NCI-H524 (cell line): ENCODE results near the gene CRKL.
"Not testable (repeated sequence)": the region's sequence is repeated elsewhere in the genome, so short reads cannot be mapped to it uniquely, and the experiment has no call there.

Experiments
- DNase-seq, 2 experiments: peaks; one replicate each; lab custom pipeline; 2025; lab: John Stamatoyannopoulos, UW

The CRKL gene

DNA sequence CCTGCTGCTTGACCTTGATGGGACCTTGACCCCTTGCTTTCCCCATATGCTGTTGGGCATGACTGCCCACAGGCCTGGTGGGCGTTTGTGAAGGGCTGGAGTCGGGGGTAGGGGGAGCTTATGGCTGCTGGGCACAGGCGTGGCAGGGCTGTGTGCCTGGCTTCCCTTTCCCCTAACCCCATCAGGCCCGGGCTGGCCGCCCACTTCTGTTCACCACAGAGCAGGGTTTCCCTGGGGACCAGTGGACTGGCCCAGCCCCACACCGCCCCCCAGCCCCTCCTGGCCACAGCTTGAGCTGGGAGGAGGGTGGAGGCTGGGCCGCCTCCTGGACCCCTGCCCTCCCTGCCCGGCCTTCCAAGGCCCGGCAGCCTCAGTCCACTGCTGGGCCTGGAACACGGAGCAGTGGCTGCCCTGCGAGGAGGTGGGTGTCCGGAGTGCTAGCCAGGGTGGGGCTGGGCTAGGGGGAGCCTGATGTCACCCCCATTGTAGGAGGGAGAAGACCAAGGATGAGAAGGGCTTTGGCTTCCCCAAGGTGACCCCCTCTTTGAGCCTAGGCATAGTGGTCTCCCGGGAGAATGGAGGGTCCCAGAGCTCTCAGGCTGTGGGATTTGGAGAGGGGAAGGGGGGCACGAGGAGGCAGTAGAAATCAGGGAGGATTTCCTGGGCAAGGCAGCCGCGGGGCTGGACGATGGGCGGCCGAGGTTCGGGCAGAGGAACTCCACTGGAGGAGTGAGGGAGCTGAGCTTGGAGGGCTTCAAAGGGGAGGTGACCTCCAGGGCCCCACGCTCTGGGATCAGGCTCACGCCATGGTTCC, 49.9 kb downstream of the CRKL start, which contains the start of gene AIFM3:
TSS of gene AIFM3 (plus strand) at position 373 of the 814 bp plus-strand sequence. CDS start 690 bp downstream, outside the sequence.
- no peak for DNase-seq

DNA sequence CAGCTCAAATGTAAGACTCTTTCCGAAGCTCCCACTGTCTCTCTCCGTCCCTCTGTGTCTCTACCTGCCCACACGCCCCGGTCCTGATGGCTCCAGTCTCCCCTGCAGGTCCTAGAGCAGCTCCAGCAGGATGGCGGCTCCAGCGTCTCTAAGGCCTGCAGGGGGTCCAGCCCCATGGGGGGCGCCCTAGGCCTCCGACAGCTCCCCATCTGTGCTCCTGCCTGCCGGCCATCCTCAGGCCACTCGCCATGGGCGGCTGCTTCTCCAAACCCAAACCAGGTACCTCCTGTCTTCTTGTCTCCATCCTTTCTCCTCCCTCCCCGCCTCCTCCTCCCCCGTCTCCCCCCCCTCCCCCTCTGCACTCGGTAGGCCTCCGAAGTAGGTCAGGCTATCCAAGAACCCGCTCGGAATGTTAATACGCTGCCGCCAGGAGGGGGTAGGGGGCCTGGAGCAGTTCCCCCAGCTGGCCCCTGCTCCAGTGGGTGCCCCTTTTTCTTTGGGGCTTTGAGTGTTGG, 50.5 kb downstream of the CRKL start:
- DNase-seq = no peak

DNA sequence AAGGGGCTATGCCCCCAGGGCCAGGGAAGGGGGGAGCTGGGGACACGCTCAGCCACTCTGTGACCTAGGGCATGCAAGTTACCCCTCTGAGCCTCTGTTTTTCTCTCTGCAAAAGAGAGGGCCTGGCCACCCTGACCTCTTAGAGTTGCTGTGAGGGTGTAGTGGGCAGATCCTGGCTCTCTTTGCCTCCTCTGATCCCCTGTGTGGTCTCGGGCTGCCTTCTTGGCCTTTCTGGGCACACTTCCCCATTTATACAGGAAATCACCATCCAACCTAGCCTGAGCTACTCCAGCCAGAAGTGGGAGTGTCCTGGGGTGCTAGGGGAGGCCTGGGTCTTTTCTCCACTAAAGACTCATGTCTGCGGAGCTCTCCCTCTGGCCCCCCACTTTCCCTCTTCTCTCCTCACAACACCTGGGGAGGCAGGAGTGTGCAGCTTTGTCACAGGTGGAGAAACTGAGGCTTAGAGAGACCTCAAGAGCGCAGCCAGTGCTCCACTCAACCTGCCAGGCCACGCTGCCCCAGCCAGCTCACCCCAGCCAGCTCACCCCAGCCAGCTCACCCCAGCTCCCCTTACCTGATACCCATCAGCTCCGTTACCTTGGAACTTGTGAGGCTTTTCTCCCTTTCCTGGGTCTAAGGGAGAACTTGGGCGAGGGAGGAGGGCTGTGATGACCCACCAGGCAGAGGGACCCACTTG, 51.2 kb downstream of the CRKL start:
- DNase-seq = no peak

DNA sequence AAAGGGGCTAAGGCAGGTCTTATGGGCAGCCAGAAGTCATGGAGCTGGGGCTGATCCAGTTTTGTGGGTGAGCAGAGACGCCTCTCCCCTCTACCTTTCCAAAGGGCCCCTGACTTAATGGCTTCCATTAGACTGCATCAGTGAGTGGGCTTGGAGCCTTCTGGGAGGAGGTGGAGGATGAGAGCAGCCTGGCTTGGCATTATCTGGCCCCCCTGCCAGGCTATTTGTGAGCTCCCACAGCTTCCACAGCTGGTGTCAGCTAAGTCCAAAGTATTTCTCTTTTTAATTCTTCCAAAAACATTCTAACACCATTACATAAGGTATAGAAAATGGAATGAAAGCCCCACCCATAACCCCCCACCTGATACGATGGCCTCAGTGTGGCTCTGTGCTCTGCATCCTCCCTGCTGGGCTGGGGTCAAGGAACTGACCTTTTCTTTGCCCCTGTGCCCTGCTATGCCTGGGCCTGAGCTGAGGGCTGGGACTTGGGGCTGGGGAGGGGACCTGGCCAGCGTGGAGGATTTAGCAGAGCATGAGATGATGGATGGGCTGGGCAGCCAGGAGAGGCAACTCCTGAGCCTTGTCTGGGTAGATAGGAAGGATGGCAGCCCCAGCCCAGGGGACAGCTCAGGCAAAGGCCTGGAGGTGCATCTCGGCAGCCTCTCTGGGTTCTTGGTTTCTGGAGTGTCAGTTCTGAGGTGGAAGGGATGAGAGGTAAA, 53.9 kb downstream of the CRKL start:
- DNase-seq = no peak

DNA sequence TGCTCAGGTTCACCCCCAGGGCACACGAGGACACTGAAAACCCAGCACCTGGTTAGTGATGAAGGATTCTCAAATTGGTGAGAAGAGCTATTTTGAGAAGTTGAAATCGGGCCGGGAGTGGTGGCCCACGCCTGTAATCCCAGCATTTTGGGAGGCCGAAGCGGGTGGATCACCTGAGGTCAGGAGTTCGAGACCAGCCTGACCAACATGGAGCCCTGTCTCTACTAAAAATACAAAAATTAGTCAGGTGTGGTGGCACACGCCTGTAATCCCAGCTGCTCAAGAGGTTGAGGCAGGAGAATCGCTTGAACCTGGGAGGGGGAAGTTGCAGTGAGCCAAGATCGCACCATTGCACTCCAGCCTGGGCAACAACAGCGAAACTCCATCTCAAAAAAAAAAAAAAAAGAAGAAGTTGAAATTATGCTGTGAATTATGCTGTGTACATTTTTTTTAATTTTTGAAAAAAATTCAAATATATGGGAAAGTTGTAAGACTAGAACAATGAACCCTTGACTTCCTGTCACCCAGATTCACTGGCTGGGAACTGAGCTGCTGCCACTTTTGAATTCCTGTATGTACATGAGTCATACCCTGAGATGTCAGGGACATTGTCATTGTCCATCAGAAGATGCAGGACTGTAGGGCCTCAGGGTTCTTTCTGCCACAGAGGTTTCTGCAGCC, 54.9 kb downstream of the CRKL start:
- DNase-seq = not testable (repeated sequence)

DNA sequence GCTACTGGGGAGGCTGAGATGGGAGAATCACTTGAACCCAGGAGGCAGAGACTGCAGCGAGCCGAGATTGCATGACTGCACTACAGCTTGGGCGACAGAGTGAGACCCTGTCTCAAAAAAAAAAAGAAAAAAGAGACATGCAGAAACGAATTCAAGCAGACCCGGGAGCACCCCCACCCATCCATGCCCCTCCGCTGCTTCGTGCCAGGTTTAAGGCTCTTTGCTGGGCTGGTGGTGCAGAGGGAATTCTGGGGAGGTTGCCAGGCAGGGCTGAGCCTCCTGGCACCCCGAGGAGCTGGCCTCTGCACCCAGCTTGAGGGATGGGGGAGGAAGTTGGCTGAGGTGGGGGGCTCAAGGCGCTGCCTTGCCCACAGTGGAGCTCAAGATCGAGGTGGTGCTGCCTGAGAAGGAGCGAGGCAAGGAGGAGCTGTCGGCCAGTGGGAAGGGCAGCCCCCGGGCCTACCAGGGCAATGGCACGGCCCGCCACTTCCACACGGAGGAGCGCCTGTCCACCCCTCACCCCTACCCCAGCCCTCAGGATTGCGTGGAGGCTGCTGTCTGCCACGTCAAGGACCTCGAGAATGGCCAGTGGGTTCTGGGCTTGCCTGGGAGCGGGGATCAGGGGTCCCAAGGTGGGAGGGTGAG, 55.8 kb downstream of the CRKL start:
- DNase-seq = no peak

DNA sequence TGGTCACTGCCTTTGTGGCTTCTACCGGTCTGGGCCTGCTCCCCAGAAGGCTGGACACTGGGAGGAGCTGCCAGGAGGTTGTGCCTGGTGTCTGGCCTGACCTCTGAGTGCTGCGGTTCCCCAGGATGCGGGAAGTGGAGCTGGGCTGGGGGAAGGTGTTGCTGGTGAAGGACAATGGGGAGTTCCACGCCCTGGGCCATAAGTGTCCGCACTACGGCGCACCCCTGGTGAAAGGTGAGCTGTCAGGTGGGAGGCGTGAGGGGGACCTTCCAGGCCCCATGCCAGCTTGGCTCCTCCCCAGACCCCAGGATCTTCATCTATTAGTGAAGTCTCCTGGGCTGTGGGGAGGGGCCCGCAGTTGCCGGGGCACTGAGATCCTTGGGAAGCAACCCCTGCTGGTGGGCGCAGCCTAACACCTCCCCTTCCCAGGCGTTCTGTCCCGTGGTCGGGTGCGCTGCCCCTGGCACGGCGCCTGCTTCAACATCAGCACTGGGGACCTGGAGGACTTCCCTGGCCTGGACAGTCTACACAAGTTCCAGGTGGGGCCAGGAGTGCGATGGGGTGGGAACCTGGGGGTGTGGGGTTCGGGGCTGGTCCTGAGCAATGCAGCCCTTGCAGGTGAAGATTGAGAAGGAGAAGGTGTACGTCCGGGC, 56.6 kb downstream of the CRKL start:
- no peak for DNase-seq

DNA sequence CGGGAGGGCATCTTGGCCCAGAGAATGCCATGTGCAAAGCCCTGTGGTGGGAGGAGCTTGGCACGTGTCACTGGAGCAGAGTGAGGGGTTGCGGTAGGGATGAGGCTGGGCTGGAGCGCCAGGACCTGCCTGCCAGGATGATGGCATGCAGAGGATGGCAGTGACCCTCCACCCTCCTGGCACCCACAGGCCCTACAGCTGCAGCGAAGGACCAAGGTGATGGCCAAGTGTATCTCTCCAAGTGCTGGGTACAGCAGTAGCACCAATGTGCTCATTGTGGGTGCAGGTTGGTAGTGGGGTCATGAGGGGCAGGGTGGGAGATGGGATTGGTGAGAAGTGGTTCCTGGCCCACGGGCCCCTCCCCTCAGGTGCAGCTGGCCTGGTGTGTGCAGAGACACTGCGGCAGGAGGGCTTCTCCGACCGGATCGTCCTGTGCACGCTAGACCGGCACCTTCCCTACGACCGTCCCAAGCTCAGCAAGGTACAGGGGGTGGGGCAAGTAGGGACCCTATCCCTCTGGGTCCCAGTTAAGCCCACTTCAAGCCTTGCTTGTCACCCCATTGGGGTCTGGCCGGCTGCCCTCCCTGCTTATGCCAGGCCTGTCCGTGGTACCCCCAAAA, 57.2 kb downstream of the CRKL start:
- DNase-seq = no peak

DNA sequence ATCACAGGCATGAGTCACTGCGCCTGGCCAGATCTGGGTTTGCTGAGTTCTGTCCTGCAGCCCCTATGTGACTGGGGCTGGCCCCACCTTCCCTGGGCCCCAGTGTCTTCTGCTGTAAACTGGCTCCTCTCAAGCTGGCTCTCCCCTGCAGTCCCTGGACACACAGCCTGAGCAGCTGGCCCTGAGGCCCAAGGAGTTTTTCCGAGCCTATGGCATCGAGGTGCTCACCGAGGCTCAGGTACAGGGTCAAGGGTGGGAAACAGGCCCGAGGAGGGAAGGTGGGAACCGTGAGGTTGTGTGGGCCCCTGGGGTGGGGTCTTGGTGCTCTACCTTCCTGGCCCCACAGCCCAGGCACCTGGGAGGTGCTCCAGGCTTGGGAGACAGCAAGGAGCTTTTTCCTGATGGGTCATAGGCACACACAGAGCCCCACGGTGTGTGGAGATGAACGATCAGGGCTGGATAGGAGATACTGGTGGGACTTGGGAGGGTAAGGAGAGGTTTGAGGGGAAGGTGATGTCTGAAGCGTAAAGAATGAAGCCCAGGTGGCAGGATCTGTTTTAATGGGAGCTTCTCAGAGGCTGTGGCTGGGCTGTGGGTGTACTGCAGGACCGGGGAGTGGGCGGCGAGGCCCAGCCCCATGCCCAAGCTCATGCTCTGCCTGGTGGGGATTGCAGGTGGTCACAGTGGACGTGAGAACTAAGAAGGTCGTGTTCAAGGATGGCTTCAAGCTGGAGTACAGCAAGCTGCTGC, 58.5 kb downstream of the CRKL start:
- DNase-seq = no peak

DNA sequence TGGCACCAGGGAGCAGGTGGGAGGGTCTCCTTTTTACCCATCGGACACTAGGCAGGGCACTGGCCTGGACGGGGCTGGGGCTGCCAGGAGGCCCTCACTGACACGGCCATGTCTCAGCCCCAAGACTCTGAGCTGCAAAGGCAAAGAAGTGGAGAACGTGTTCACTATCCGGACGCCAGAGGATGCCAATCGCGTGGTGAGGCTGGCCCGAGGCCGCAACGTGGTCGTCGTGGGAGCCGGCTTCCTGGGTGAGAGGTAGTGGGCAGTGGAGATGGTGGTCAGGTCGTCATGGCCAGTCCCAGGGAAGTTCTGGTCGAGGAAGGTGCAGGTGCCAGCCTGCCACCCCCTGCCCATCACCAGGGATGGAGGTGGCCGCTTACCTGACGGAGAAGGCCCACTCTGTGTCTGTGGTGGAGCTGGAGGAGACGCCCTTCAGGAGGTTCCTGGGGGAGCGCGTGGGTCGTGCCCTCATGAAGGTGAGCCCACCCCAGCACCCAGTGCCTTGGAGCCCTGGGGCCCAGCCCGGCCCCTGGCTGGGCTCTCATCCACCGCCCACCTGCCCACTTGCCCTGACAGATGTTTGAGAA, 59.2 kb downstream of the CRKL start:
- no peak for DNase-seq

DNA sequence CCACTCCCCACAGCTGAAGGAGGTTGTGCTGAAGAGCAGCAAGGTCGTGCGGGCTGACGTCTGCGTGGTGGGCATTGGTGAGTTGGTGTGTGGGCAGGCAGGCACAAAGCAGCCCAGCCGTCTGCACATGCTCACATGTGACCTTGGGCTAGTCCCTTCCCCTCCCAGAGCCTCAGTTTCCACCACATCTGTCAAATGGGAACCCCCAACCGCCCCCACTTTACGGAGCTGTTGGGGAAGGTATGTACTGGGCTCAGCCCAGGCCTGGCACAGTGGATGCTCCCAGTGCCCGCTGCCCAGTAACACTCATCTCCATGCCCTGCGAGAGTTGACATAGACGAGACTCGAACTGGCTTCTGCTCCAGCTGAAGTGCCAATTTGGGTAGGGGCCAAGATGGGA, 59.8 kb downstream of the CRKL start:
- no peak for DNase-seq

DNA sequence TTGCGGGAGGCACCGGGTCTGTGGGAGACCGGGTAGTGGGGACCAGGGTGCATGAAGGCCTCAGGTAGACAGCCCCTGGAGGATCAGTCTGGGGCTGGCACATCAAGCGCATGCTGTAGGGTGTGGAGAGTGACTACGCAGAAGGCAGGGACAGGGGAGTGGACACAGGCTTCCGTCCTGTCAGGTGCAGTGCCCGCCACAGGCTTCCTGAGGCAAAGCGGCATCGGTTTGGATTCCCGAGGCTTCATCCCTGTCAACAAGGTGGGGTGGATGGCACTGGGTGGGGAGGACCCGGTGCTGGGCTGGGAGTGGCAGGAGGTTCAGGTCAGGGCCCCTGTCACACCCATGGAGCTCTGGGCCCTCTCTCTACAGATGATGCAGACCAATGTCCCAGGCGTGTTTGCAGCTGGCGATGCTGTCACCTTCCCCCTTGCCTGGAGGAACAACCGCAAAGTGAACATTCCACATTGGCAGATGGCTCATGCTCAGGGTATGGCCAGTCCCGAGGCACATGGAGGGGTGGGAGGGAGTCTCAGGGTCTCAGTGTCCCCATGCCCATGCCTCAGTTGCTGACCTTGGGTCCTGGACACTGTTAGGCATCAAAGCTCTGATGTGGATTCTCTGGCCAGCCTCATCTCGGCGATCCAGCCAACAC, 60.4 kb downstream of the CRKL start:
- no peak for DNase-seq

DNA sequence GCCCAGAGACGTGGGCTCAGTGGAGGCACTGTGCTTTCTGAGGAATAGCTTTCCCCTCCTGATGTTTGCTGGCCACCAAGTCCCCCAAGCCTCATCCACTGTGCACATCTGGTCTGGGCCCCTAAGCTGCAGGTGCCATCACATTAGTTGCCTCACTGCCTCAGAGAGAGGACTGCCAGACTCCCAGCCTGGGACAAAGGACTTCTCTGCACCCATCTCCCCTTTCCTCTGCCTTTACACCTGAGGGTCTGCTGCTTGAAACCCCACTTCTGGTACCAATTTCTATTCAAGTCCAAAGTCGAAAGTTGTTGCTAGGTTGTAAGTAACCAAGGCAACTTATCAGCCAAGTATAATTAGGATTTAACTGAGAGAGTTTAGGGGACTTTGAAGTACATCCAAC, 61.2 kb downstream of the CRKL start:
- no peak for DNase-seq

DNA sequence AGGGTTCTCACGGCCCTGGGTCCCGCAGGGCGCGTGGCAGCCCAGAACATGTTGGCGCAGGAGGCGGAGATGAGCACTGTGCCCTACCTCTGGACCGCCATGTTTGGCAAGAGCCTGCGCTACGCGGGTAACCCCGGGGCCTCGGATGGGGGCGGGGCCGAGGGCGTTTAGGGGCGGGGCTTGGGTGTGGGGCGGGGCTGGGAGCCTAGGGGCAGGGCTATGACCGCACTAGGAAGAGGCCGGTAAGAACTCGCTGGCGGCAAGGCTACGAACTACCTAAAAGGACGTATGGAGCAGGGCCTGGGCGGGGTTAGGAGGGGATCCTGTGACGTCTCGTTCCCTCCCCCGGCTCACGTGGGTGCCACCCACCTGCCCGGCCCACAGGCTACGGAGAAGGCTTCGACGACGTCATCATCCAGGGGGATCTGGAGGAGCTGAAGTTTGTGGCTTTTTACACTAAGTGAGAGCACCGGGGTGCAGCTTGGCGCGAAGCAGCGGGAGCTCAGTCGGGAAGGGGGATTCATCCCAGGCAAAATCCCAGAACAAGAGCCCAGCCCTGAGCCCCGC, 62.1 kb downstream of the CRKL start:
- DNase-seq = no peak

DNA sequence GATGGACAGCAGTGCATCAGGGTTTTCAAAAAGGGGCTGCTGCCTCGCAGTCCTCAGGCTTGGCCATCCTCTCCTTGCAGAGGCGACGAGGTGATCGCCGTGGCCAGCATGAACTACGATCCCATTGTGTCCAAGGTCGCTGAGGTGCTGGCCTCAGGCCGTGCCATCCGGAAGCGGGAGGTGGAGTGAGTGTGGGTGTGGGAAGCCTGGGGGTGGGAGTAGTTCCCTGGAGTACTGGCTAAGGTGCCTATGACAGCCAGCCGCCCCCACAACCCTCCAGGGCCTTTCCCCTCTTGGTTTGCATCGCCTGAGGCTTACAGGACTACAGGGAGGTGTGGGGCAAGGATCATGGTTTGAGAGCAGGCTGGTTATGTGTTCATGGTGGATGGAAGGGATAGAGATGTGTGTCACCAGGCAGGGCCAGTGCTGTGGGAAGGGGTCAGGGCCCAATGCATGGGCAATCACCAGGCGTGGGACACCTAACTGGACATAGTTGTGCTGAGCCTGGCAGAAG, 62.8 kb downstream of the CRKL start:
- DNase-seq = no peak

DNA sequence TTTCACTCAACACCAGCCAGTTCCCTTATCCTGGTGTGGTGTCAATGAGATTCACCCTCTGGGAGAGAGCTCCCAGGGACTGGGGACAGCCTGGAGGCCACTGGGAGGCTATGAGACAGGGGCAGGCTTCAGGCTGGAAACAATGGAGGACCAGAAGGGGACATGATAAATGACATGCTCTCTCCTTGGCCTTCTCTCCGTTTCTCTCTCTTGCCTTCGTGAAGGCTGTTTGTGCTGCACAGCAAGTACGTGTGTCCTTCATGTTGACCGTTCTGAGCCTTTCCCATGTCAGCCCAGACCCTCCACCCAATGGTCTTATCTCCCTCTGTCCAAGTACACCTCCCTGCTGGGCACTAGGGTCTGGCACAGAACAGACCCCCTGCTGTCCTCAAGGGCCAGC, 63.3 kb downstream of the CRKL start:
- no peak for DNase-seq

DNA sequence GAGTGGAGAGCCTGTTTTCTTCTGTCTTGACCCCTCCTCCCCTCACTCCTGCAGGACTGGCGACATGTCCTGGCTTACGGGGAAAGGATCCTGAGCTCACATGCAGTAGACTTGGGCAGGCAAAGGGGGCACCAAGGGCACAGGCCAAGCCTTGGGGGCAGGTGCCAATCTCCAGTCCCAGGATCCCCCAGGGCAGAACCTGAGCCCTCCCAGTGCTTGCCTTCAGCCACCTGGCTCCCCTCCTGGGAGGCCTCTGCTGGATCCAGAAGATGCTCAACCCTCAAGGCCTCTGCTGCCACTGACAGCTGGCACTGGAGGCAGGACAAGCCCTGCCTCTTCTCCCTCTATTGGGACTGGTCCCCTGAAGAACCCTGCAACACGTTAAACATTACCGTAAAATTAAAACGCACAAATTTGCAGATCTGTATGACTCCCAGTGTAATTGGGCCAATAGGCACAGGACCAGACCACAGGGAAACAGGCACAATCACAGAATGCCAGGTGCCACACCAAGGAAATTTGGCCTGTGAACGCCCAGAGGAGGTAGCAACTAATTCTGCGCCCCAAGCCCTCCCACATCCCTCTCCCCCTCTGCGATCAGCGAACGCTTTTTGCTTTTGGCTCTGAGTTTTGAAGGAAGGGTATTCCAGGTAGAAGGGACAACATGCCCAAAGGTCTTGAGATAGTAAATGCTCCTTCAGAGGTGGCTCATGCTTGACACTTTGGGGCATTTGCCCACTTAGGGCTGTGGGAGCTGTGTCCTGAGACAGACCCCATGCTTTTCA, 63.9 kb downstream of the CRKL start:
- DNase-seq = peak in 1 of 2 experiments; percentile 53
